AML-193 (cell line): ENCODE data around the gene ECT2.
"Not testable (repeated sequence)": the region's sequence is repeated elsewhere in the genome, so short reads cannot be mapped to it uniquely, and the experiment has no call there.

ENCODE experiments used
- DNase-seq, 2 experiments: peaks; one replicate each; lab custom pipeline; 2025; lab: John Stamatoyannopoulos, UW

The ECT2 gene

GRCh38 chr3:172866726-172867350, 116.3 kb downstream of the ECT2 start:
- DNase-seq, result not testable (repeated sequence)

GRCh38 chr3:172868582-172869200, 118.2 kb downstream of the ECT2 start:
- no peak for DNase-seq

GRCh38 chr3:172869368-172869771, 118.8 kb downstream of the ECT2 start:
- DNase-seq, result no peak

GRCh38 chr3:172869784-172870518, 119.4 kb downstream of the ECT2 start:
- no peak for DNase-seq
